ENCODE results near the gene IMPA2.
"Not testable (repeated sequence)": the region's sequence is repeated elsewhere in the genome, so short reads cannot be mapped to it uniquely, and the experiment has no call there.

IMPA2 gene

DNA sequence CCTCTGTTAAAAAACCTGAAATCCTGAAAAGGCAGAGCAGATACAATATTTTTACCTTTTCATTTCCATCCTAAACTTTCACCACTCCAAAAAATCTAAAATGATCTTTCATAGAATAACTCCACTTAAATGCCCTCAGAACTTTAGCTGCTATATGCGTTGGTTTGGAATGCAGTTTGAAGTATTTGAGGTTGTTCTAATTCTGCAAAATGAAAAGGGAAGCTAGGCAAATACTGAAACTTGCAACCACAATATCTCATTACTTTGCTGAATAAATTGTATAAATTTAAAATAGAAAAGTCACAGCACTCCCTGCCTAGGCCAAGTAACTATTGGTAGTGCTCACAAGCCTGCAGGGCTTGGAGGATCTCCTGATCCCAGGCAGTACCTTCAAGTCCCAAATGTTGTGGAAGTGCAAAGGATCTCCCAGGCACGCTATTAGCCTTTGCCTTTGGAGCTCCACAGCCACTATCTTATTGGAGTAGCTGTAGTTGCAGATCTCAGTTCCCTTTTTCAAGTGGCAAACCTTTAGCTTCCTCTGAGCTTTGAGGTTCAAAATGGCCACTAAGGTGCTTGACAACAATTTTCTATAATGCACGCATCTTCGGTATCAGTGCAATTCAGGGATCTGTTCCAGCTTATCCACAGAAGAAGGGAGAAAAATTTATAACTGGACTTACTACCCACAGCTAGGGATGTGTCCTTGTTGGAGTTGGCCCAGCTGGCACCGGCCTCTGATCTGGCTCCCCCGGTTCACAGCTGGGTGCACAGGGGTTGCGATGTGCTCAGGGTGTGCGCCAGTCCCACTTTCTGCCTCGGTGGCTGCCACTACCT lies 68.9 kb downstream of the IMPA2 start:
- DNase-seq (ENCODE audit: low spot score): no peak

DNA sequence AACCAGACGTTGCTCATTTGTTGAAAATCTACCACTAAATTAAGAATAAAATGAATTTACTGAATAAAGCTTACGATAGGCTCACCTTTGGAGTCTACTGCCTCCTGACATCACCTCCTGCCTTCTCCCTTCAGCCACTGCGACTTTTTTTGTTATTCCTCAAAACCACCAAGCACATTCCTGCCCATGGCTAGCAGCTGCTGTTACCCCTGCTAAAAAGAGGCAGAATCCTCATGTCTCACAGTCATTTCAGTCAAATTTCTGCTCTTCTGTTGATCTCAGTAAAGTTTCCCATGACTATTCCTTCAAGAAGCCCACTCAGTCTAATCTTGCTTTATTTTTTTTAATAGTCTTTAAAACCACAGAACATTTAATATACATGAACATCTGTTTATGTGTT lies 71.6 kb downstream of the IMPA2 start:
- no peak for DNase-seq (ENCODE audit: low spot score)

DNA sequence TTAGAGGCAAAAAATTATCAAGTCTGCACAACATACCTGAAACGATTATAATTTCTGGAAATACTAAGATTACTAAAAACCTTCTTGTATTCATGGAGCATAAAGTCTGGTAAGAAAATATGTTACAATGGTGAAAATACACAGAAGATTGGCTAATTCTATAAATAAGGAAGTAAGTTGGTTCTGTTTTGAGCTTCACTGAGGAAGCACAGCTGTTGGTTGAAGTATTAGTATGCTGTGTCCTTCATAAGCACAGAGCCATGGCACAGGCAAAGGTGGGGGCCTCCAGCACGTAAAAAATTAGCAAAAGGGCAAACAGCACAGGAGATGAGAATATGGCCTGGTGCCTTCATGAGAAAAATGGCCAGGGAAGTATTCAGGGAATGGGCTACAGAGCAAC lies 72.0 kb downstream of the IMPA2 start:
- DNase-seq (ENCODE audit: low spot score): no peak

DNA sequence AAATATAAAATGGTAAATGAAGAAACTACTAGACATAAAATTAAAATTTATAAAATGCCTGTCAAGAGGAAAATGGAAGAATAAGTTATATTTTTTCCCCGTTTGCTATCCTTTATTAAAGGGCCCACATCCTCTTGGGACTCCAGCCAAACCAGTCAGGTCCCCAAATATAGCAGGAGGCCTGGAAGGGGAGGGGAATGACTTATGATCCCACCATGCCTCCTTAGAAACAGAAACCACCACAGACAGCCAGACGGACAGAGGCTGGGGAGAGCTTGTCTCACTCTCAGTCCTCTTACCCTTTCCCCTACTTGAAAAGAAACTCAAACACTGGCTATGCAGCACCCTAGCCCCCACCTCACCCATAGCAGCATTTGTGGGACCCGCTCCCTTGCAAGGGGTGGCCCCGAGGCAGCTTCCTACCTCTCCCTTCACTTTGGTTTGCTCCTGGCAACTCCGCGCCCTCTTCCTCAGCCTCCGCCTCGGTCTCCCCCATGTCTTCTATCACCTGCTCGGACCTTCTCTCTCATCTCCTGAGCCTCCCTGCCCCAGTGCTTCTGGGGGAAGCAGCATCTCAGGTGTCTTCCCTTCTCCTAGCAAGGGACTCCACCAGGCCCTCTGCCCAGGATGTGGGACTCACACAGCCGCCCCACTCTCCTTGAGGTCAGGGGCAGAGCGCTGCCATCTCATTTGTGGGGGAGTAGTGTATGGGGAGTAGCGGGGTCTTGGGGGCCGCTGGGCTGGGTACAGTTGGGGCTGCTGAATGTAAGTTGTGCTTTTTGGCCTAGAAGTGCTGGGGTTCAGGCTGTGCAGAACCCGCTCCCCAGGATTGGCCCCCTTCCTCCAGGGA lies 75.0 kb downstream of the IMPA2 start:
- DNase-seq (ENCODE audit: low spot score): no peak

DNA sequence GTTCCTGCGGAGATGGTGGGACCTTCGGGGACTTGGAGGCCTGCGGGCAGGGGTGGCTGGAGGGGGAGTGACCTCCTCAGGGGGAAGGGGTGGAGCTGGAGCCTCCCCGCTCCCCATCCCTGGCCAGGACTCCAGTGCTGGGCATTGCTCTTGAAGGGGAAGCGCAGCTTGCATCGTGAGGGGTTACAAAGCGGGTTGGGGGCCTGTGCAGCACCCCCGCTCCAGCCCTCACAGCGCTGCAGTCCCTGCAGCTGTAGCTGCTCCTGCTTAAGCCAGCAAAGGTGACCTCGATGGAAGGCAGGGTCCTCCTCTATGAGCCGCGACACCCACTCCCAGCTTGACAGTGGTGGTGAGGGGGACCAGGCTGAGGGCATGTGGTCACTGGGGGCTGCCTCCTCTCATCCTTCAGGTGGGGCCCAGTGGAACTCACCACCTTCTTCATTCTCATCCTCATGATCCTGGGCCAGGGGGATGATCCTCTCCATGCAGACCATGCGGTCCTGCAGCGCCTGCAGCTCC lies 75.6 kb downstream of the IMPA2 start:
- DNase-seq (ENCODE audit: low spot score): no peak

DNA sequence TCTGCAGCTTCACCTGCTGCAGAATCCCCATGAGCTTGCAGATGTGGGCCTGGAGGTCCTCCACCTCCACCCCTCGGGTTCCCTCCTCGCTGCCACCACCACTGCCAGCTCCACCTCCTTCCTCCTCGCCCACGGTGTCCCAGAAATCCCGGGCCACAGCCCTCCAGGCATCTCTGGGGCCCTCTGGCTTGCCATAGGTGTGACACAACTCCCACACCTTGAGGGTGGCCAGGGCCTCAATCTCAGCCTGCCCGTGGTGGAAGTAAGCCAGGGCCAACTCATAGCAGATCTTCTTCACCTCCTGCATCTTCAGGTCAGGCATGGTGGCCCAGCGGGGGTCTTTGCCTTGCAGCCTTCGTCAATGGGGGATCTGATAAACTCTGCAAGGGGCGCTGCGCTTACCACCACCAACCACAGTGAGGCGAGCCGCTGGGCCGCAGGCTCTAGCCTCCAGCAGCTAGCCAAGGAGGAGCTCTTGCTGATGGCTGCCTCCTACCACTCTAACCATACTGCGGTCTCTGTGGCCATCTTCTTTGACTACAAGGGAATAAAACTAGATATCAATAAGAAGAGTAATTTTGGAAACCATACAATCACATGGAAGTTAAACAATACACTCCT lies 76.2 kb downstream of the IMPA2 start:
- DNase-seq (ENCODE audit: low spot score): no peak

DNA sequence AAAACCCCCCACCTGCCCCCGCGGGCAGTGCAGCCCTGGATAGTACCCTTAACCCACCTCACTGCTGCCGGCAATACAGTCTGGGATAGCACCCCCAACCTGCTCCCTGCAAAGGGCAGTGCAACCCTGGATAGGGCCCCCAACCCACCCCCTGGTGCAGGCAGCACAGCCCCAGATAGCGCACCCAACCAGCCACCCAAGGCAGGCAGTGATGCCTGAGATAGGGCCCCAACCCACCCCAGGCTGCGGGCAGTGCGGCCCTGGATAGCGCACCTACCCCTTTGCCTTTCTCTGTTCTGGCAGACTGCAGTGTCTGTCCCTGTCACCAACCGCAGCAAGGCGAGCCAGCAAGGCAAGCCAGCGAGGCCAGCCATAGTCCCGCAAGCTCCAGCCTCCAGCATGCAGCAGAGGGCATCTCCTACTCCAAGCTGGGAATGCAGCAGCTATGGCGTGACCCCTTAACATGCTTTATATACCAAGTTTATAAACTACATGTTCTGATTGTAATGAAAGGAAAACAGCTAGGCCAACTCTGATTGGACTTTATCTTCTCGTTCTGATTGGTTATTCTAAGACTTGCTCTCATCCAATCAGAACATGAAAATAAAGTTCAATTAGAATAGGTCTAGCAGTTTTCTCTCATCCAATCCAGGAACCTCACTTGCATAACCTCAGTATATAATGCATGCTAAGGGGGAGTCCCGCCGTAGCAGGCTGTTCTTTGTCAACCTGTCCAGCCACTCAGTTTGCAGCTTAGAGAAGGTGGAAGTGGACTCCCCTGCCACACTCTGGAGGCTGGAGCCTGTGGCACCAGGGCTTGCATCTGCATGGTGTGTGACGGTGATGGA lies 78.3 kb downstream of the IMPA2 start:
- DNase-seq (ENCODE audit: low spot score): no peak

DNA sequence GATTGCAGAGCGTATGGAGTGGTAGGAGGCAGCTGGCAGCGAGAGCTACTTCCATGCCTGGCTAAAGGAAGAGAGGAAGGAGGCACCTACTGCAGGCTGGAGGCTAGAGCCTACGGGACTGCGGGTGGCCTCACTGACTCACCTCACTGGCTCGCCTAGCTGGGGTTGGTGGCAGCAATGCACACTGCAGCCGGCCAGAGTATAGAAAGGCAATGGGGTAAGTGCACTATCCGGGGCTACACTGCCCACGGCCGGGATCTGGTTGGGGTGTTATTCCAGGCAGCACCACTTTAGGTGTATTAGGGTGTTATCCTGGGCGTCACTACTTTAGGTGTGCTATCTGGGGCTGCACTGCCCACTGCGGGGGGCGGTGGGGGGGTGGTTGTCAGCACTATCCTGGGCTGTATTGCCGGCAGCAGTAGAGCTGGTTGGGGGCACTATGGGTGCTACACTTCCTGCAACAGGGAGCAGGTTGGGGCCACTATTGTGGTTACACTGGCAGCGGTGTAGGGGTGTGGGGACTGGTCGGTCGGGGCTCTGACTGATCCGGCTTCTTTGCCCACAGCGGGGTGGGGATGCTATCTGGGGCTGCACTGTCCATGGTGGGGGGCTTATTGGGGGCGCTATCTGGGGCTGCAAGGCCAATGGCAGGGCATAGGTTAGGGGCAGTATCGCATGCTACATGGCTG lies 79.0 kb downstream of the IMPA2 start:
- no peak for DNase-seq (ENCODE audit: low spot score)

DNA sequence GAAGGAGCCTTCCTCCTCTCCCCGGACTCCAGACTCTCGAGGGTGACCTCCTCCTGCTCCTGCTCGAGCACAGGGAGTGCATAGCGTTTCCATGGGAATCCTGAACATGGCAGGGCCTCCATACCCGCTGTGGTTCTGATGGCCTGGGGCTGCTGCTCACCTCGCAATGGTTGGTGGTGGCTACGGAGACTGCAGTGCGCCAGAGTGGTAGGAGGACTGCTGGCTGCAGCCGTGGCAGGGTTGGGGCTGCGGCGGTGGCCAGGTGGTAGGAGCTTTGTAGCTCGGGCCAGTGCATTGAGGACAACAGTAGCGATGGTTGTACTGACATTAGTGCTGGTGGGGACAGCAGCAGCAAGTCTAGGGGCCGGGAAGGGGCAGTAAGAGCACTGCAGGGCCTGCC lies 80.4 kb downstream of the IMPA2 start:
- no peak for DNase-seq (ENCODE audit: low spot score)

DNA sequence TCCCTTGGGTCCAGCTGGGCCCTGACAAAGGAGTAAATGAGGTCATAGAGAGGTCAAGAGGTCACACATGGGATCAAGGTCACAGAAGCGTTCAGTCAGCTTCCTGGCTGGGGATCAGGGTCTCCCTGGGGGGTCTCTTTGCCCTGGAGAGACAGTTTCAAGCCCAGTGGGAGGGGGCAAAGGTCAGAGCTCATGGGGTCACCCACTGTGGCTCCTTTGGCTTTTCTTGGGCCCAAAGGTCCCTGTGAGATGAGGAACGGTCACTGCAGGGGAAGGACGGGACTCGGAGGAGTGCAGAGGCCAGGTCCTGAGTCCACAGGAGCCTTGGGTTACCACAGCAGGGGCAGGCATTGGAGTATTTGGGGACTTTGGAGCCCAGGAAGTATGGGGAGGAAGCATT lies 81.7 kb downstream of the IMPA2 start:
- no peak for DNase-seq (ENCODE audit: low spot score)

DNA sequence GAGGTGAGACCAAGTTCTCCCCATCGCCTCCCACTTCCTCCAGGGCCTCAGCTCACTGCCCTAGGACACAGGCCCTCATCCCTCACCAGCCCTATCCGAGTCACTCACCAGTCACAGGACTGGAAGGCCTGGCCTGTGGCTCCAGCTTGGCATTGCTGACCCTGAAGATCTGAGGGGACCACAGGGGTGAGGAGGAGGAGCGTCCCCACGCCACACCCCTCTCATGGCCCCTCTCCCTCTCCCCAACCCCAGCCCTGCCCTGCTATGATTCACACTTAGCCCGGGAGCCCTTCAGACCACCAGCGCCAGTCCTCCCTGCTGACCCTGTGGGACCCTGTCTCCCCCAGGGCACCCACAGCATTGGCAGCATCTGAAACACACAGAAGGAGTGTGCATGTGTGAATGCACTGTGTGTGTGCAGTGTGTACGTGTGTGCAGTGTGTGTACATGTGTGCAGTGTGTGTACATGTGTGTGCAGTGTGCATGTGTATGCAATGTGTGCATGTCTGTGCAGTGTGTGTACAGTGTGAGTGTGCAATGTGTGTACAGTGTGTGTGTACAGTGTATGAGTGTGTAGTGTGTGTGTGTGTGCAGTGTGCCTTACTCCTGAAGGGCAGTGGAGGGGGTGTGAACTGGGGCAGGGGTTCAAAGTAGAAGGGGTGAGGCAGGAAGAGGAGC lies 82.9 kb downstream of the IMPA2 start:
- DNase-seq (ENCODE audit: low spot score): no peak

DNA sequence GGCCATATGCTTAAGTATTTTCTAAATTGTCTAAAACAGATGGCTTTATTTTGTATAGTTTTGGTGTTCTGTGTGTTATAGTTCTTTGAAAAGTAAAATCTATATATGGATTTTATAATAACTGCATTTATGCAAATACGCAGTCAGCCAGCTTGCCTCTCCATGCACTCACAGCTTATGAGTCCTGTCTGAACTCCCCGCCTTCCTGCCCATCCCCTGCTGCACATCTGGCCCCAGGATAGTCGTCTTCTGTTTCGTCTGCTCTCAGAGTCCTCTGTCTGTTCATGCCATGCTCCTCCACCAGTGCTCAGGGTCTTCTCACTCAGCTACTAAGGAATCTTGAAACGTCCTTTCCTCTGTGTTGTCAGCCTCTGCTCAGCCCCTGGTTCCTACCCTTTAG lies 84.1 kb downstream of the IMPA2 start:
- no peak for DNase-seq (ENCODE audit: low spot score)

DNA sequence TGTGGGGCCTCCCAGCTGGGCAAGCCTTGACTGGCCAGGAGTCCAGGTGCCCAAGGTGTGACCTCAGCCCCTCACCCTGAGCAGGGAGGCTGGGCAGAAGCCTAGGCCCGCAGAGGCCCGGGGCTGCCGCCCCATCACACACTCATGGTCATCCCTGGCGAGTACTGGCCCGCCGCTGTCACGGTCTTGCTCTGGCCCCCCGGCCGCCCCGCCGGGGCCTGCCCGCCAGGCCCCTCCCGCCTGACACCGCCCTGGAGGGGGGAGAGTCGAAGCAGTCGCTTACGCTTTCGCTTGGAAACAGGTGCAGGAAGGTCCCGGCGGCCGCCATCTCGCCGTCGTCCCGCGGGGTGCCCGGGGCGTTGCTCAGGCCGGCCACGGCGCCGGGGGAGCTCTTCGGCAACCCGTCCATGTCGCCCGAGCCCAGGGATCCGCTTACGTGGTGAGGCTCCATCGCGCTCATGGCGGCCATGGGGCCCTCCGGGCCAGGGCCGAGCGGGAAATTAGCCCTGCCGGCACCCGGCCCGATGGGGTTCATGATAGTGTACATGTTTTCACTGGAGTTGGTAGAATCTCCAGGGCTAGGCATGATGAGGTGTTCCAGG lies 85.7 kb downstream of the IMPA2 start:
- DNase-seq (ENCODE audit: low spot score): no peak

DNA sequence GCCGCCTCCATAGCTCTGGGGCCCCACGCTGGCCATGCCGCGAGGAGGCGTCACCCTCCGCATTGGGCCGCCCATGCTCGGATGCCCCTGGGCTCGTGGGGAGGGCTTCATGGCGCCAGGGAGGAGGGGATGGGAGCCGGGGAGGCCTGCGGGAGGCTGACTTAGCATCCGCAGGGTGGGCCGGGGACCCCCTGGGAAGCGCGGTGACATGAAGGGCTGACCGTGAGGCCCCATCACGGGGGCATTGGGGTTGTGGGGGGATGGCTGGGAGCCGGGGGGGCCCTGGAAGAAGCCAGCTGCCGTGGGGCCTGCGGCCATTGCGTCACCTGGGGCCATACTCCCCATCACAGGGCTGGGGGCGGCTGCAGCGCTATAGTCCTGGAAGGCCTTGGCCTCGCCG lies 86.4 kb downstream of the IMPA2 start:
- no peak for DNase-seq (ENCODE audit: low spot score)

DNA sequence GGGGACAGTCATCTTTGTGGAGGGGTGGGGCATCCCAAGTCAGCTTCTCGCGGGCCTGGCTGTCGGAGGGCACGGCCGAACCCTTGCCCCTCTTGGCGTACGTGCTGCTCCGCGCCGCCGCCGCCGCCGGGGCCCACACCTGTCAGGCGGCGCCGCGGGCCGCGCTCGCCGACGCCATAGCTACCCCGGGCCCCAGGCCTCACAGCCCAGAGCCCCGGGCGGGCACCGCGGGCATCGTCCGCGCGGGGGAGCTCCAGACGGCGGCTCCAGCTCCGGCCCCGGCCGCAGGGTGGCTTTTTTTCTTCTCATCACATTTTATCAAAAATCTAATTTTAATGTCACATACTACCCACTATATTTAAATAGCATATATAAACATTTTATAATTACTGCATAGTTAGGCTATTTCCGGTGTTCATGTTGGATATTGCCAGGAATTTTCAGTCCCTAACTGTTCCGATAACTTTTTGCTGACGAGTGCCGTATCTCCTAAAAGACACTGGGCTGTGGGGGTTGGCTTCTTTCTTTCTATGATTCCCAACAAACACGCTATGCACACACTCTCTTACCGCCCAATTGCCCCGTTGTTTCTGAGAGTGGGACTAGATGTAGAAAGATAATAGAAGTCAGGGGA lies 87.1 kb downstream of the IMPA2 start:
- DNase-seq (ENCODE audit: low spot score): not testable (repeated sequence)

DNA sequence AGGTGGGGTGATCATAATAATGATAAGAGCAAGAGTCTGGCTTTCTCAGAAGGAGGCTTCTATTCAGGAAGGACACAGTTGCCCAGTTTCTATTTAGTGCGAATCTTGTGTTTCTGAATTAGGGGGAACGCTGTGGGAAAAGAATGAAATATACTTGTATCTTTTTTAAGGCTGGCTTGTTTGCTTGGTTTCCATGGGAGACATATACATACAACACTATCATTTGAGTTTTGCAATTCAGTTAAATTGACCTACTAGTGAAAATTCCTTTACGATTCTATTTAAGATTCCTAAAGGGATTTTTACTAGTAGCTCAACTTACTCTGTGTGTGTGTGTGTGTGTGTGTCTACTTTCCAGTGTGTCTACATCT lies 87.6 kb downstream of the IMPA2 start:
- DNase-seq (ENCODE audit: low spot score): no peak

DNA sequence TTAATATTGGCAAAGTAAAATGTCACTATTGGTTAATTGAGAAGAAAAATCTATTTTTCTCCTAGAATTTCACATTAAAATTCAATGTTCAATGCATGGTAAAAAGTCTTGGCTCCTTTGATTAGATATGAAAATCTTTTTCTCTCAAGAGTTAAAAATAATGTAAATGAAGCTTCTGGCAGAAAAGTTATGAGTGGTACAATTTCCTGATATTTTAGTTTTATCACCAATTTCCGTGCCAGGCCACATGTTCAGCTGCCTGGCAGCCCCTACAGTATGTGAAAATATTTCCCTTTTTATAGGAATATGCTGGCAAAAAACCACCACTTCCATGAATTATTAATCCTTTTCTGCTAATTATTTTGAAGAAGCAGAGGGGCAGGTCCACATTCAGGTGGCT lies 89.8 kb downstream of the IMPA2 start:
- DNase-seq (ENCODE audit: low spot score): not testable (repeated sequence)

DNA sequence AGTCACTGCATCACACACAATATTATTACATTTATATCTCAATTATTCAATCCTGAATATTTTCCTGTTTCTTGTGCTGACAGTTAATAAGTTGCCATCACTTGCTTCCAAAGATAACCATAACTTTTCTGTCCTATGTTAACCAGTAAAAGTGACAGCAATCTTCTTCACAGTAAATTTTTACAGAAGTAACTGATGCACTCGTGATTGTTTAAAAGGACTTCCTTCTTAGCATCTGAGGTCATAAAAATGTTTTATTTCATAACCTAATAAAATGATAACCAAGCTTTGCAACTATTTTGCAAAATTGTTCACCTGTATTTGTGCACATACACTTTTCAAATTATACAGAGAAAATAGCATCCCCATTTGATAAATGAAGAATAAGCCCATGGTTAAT lies 91.7 kb downstream of the IMPA2 start:
- DNase-seq (ENCODE audit: low spot score): no peak

DNA sequence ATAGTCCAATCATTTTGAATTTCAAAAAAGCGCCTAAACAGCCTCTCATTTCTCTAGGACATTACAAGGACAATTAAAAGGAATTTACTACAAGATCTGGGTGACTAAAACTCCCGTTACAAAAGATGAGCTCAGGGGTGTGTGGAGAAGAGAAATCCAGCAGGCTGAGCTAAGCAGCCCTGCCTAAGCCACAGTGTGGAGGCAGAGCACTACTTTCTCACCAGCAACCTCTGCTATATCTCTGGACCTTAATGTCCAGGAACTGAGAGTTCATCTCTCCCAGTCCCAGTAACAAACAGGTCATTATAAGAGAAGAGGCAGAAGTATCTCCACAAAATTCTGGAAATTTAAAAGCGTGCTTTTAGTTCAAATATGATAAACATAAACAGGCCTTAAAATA lies 93.4 kb downstream of the IMPA2 start:
- no peak for DNase-seq (ENCODE audit: low spot score)

Data from AG08396 (cell line).